Measurements from ENCODE around the gene TSC22D1.

Gene TSC22D1

GRCh38 chr13:44549476-44549875, 26.7 kb downstream of the TSC22D1 start:
- no peak for TF ChIP-seq CTCF (IDR thresholded peaks at IDR 0.05; ENCODE audit: poor library complexity, severe bottlenecking)
- DNase-seq (ENCODE audit: low spot score) = no peak
- no peak for ATAC-seq (ENCODE audit: low read depth)
- Histone ChIP-seq H3K9me3 (ENCODE audit: severe bottlenecking) (no peaks in the 10 kb centered on the region), H3K4me1 (ENCODE audit: insufficient read depth, poor library complexity, severe bottlenecking) (no peaks in the 10 kb centered on the region), H3K27ac (ENCODE audit: poor library complexity, severe bottlenecking) (no peak overlapping the region), H3K4me3 (ENCODE audit: severe bottlenecking) (no peak overlapping the region), H3K27me3 (ENCODE audit: insufficient read depth, poor library complexity, severe bottlenecking) (no peaks in the 10 kb centered on the region), H3K36me3 (ENCODE audit: low read depth) (peaks cover 4% of the 10 kb centered on the region; the same call in 1 of the 2 replicates)

GRCh38 chr13:44546164-44546563, 30.0 kb downstream of the TSC22D1 start:
- Histone ChIP-seq H3K27me3 (ENCODE audit: insufficient read depth, poor library complexity, severe bottlenecking) (no peaks in the 10 kb centered on the region), H3K27ac (ENCODE audit: poor library complexity, severe bottlenecking) (no peak overlapping the region), H3K9me3 (ENCODE audit: severe bottlenecking) (no peaks in the 10 kb centered on the region), H3K4me1 (ENCODE audit: insufficient read depth, poor library complexity, severe bottlenecking) (no peaks in the 10 kb centered on the region), H3K4me3 (ENCODE audit: severe bottlenecking) (no peak overlapping the region), H3K36me3 (ENCODE audit: low read depth) (peaks cover 11% of the 10 kb centered on the region)
- no peak for ATAC-seq (ENCODE audit: low read depth)
- TF ChIP-seq CTCF (IDR thresholded peaks at IDR 0.05; ENCODE audit: poor library complexity, severe bottlenecking) = no peak
- DNase-seq (ENCODE audit: low spot score) = no peak

GRCh38 chr13:44543369-44543768, 32.8 kb downstream of the TSC22D1 start:
- peaks cover 32% of the 10 kb centered on the region for H3K36me3 ChIP-seq (ENCODE audit: low read depth)
- H3K27me3 ChIP-seq (ENCODE audit: insufficient read depth, poor library complexity, severe bottlenecking) = no peaks in the 10 kb centered on the region
- TF ChIP-seq CTCF (IDR thresholded peaks at IDR 0.05; ENCODE audit: poor library complexity, severe bottlenecking) = no peak
- ATAC-seq (ENCODE audit: low read depth) = no peak
- H3K9me3 ChIP-seq (ENCODE audit: severe bottlenecking) = no peaks in the 10 kb centered on the region
- H3K4me3 ChIP-seq (ENCODE audit: severe bottlenecking) = no peak overlapping the region
- no peaks in the 10 kb centered on the region for H3K4me1 ChIP-seq (ENCODE audit: insufficient read depth, poor library complexity, severe bottlenecking)
- DNase-seq (ENCODE audit: low spot score) = no peak
- no peak overlapping the region for H3K27ac ChIP-seq (ENCODE audit: poor library complexity, severe bottlenecking)

GRCh38 chr13:44542361-44542760, 33.8 kb downstream of the TSC22D1 start:
- Histone ChIP-seq H3K27me3 (ENCODE audit: insufficient read depth, poor library complexity, severe bottlenecking) (no peaks in the 10 kb centered on the region), H3K4me3 (ENCODE audit: severe bottlenecking) (no peak overlapping the region), H3K9me3 (ENCODE audit: severe bottlenecking) (no peaks in the 10 kb centered on the region), H3K27ac (ENCODE audit: poor library complexity, severe bottlenecking) (no peak overlapping the region), H3K36me3 (ENCODE audit: low read depth) (peaks cover 33% of the 10 kb centered on the region), H3K4me1 (ENCODE audit: insufficient read depth, poor library complexity, severe bottlenecking) (no peaks in the 10 kb centered on the region)
- TF ChIP-seq CTCF (IDR thresholded peaks at IDR 0.05; ENCODE audit: poor library complexity, severe bottlenecking) = no peak
- ATAC-seq (ENCODE audit: low read depth) (no peak), DNase-seq (ENCODE audit: low spot score) (no peak)

GRCh38 chr13:44541601-44542000, 34.5 kb downstream of the TSC22D1 start:
- Histone ChIP-seq H3K27me3 (ENCODE audit: insufficient read depth, poor library complexity, severe bottlenecking) (no peaks in the 10 kb centered on the region), H3K9me3 (ENCODE audit: severe bottlenecking) (no peaks in the 10 kb centered on the region), H3K36me3 (ENCODE audit: low read depth) (peaks cover 33% of the 10 kb centered on the region), H3K27ac (ENCODE audit: poor library complexity, severe bottlenecking) (no peak overlapping the region), H3K4me1 (ENCODE audit: insufficient read depth, poor library complexity, severe bottlenecking) (no peaks in the 10 kb centered on the region), H3K4me3 (ENCODE audit: severe bottlenecking) (no peak overlapping the region)
- no peak for TF ChIP-seq CTCF (IDR thresholded peaks at IDR 0.05; ENCODE audit: poor library complexity, severe bottlenecking)
- ATAC-seq (ENCODE audit: low read depth) (no peak), DNase-seq (ENCODE audit: low spot score) (no peak)
